T follicular helper cell (primary cell): ENCODE results near the gene LRP11.
A peak's percentile ranks its signal among the peaks of the same experiment; 100 is the strongest.
"Not testable (repeated sequence)": the region's sequence is repeated elsewhere in the genome, so short reads cannot be mapped to it uniquely, and the experiment has no call there.

ENCODE experiments used
- DNase-seq: peaks from one replicate; pipeline ENCODE4 v3.0.0-alpha.2; 2020; ENCODE audit warnings: low read depth
- total RNA-seq, 2 experiments: gene quantifications; one replicate each; lab custom pipeline; 2026; lab: John Stamatoyannopoulos, UW

LRP11 gene
- 0.43 to 0.90 reads per million in 2 experiments for total RNA-seq

DNA sequence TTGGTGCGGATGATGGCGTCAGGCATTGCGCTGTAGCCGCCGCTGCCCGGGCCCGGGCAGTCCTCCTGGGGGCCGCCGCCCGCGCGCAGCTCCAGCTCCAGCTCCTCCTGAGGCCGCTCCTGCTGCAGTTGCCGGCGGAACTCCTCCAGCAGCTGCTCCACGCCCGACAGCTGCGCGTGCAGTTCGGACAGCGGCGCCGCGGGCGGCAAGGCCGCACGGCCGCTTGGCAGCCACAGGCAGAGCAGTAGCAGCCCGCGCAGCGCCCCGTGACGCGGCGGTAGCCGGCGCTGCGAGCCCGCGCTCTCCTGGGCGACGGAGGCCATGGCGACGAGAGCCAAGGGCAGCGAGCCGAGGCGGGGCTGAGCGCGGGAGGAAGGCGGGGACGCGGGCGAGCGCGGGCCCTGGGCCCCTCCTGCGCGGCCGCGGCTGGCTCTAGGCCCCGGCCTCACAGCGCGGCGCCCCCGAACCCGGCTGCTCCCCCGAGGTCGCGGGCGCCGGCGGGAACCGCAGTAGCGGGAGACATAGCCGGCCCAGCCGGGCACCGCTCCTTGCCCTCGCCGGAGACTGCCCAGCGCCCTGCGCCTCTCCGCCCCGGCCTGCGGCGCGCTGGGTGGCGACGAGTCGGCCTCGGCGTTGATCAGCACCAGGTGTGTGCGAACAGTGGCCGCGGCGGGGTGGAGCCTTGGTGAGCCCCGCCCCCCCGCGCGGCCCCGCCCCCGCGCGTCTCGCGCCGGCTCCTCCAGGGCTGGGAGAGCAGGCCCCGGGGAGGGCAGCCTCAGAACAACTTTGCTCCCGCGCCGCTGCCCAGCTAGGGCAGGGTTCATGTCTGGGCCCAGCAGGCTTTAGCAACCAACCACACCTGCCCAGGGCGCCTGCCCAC, at the start of gene LRP11:
Gene LRP11 (minus strand): TSS at position 662 of the 880 bp plus-strand sequence. CDS start 339 bp downstream, at position 323.
- DNase-seq, result peak; percentile 73

GRCh38 chr6:149913540-149914240, 49.5 kb upstream of the LRP11 start:
- no peak for DNase-seq

- no peak for DNase-seq
Observed at GRCh38 chr6:149913085-149913484, 48.9 kb upstream of the LRP11 start.

- not testable (repeated sequence) for DNase-seq
Observed at GRCh38 chr6:149912680-149913079, 48.5 kb upstream of the LRP11 start.

GRCh38 chr6:149910721-149911151, 46.6 kb upstream of the LRP11 start:
- no peak for DNase-seq

- DNase-seq, result no peak
Observed at GRCh38 chr6:149909701-149910470, 45.7 kb upstream of the LRP11 start.

DNA sequence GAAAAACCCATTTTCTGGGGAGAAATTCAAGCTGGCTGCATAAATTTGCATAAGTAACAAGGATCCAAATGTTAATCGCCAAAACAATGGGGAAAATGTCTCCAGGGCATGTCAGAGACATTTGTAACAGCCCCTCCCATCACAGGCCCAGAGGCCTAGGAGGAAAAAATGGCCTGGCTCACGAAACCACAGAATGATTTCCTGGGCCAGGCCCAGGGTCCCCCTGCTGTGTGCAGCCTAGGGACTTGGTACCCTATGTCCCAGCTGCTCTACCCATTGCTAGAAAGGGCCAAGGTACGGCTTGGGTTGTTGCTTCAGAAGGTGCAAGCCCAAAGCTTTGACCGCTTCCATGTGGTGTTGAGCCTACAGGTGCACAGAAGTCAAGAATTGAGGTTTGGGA, 44.3 kb upstream of the LRP11 start:
- DNase-seq, result not testable (repeated sequence)

- no peak for DNase-seq
Observed at GRCh38 chr6:149907317-149907716, 43.2 kb upstream of the LRP11 start.

DNA sequence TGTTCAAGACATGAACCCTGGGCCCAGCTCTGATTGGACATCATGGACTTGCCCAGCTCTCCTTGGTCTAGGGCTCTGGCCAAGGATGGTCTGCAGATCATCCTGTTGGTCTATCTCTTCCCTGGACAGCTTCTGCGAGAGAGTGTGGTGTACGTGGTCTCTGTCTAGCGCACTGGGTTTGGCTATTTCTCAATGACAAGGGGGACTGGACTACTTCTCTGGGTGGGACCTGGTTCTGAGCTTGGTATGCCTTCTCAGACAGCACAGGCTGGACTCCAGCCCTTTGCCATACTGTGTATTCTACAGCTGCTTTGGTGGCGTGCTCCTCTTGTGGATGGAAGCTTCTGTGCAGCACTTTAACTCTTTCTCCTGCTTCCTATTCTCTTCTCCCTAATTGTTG, 42.2 kb upstream of the LRP11 start:
- DNase-seq, result no peak

GRCh38 chr6:149905911-149906371, 41.8 kb upstream of the LRP11 start:
- no peak for DNase-seq

DNA sequence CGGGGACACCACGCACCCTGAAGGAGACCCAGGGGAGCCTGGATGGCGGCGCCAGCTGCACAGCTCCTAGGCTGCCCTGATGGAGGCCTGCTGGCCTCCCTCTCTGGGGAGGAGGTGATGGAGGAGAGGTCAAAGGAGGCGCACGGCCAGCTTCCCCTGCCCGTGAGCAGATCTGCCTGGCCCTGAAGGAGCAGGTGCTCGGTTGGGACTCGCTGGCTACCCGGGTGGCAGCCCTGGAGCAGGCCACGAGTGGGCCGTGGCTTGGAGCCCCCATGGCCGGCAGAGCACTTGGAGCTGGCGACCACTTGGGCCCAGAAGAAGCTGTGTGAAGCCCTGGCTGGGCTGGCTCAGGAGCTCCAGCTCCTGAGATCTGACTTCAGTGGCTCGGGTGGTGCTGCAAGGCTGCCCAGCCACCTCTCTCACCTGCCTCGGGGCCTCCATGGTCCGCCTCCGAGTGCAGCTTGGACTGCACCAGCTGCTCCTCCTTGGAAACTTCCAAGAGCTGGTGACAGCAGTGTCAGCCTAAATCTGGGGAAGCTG, 41.3 kb upstream of the LRP11 start:
- DNase-seq, result no peak

GRCh38 chr6:149904661-149905370, 40.7 kb upstream of the LRP11 start:
- DNase-seq, result no peak

- no peak for DNase-seq
Observed at GRCh38 chr6:149903938-149904611, 39.9 kb upstream of the LRP11 start.

DNA sequence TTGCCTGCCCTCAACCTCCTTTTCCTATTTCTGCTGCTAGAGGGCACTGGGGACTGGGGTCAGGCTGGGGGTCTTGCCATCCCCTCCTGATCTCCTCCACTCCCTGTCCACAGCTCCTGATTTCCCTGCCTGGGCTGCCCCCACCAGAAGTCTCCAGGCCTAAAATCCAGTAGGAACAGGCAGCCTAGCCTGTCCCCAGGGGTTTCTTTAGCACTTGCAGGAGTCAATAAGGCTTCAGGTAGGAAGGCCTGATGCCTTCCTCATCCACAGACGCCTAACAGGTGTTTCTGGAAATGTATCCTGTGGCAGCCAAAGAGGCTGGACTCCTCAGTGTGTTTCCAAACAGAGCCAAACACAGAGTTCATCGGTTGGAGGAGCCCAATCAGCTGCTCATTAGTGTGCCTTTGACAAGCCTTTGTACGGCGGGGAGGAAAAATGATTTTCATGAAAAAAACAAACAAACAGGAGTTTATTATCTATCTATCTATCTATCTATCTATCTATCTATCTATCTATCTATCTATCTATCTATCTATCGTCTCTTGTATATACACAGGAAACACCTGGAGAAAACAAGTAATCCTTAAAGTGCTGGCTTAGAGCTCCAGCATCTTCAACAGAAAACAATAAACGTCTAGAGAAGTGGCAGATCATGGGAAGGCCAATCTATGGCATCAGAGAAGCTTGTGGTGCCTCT, 37.4 kb upstream of the LRP11 start:
- DNase-seq, result no peak

DNA sequence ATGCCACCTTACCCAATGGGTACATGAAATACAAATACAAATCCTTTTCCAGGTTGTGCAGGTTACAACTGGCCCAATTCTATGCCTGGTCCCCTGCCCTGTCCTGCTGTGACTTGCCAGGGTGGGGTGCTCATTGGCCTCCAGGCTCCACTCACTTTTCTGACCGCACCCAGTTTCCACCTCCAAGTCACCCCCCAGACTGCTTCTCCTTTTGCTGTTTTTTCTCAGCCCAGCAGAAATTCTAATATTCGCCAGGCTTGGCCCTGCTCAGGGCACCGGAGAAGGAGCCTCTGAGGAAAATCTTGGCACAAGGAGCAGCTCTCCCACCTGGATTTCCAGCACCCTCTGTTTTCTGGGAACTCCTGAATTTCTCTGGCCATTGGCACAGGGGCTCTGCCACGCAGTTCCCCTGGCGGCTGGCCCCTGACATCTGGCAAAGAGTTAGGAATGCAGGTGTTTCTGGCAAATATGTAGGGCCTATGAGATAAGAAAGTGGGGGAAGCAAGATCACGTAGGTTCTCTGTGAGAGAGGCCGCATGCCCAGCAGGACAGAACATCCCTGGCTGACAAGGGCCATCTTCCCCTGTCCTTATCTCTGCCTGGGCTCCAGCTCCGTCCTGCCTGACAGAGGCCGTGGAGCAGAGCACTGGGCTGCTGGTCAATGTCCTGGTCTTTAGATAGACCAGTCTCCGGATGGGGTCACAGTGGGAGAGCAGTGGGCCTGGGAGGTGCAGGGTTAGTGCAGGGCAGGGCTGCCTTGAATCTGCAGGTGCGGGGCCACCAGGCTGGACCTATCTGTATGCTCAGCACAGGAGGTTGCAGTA, 36.7 kb upstream of the LRP11 start:
- no peak for DNase-seq

DNA sequence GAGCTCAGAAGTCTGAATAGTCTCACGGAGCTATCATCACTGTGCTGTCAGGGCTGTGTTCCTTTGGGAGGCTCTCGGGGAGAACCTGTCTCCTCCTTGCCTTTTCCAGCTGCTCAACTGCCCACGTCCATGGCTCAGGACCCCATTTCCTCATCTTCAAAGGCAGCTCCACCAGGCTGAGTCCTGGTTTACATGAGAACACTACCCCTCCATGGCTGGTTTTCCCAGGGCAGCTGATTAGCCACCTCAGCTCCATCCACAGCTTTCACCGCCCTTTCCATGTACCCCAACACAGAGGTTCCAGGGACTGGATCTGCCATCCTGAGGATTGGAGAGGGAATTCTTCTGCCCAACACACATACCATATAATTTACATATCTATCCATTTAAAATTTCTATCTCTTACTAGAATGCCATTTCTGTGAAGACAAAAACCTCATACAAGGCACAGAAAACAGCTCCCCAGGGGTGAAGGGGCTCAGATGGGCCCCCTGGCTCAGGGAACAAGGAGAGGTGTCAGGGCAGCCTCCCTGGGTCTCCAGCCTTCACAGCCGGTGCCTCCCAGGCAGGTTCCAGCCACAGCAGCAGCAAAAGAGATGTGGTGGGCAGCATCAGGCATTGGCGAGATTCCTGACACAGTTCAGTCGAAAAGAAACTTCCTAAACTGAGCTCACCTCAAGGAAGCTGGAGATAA, 35.9 kb upstream of the LRP11 start:
- no peak for DNase-seq

GRCh38 chr6:149899486-149899885, 35.3 kb upstream of the LRP11 start:
- no peak for DNase-seq

DNA sequence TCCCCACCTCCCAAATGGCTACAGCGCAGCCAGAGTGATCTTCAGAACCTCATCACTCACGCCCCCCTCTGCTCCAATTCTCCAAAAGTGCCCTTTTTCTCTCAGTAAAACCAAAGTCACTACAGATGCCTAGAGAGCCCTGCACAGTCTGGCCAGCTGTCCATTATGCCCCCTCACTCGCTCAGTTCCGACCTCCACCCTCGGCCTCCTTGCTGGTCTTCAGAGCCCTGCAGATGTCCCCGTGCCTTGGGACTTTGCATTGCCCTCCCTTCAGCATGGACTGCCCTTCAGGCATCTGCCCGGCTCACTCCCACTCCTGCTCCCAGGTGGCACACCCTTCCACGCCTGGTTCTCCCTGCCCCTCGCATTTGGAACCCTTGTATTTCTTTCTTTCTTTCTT, 34.8 kb upstream of the LRP11 start:
- DNase-seq, result no peak
